MCF 10A (cell line): ENCODE data around the gene AMZ1. TPM values are rescaled to one million over a fixed set of nuclear protein-coding genes. Genes with fewer than 3 reads are reported as not detected.

ENCODE experiments used
- BruUV-seq: library from RNA; stranded (reverse); fragments of 400-500 nt; replicated peaks from 2 replicates; lab custom pipeline; 2021; lab: Mats Ljungman, UMichigan
- CTCF ChIA-PET: fragments of 300-600 bp; sonication (Branson Sonifier 250); formaldehyde crosslinking; extraction: SDS; loops from one replicate; lab custom pipeline; 2021; ENCODE audit warnings: antibody characterized with exemption, inconsistent platforms; lab: Yijun Ruan, JAX
- POLR2A ChIA-PET: fragments of 300-600, 350-650 bp; sonication (Branson Sonifier 250); formaldehyde crosslinking; extraction: SDS; loops from one replicate; lab custom pipeline; 2020; ENCODE audit warnings: antibody characterized with exemption, inconsistent platforms; lab: Yijun Ruan, JAX
- DNase-seq: peaks from one replicate; pipeline ENCODE4 v3.0.0-alpha.2; 2018; ENCODE audit not compliant: unreplicated experiment
- H3K27ac Mint-ChIP-seq: one replicate; pipeline ENCODE4 v1.8.0; 2022; ENCODE audit warnings: mild to moderate bottlenecking, low read depth, mixed read lengths; ENCODE audit not compliant: unreplicated experiment
- H3K27me3 Mint-ChIP-seq: one replicate; pipeline ENCODE4 v1.8.0; 2022; ENCODE audit warnings: mixed read lengths; ENCODE audit not compliant: insufficient read depth, unreplicated experiment
- H3K36me3 Mint-ChIP-seq: one replicate; pipeline ENCODE4 v1.8.0; 2022; ENCODE audit warnings: mild to moderate bottlenecking, moderate library complexity, mixed read lengths; ENCODE audit not compliant: insufficient read depth, unreplicated experiment
- H3K4me1 Mint-ChIP-seq: one replicate; pipeline ENCODE4 v1.8.0; 2022; ENCODE audit warnings: mixed read lengths; ENCODE audit not compliant: insufficient read depth, unreplicated experiment
- H3K4me3 Mint-ChIP-seq: one replicate; pipeline ENCODE4 v1.8.0; 2022; ENCODE audit warnings: mild to moderate bottlenecking, moderate library complexity, mixed read lengths; ENCODE audit not compliant: unreplicated experiment
- H3K9me3 Mint-ChIP-seq: one replicate; pipeline ENCODE4 v1.8.0; 2022; ENCODE audit warnings: mixed read lengths; ENCODE audit not compliant: unreplicated experiment
- CTCF ChIP-seq: fragments of 200-600 bp; IDR thresholded peaks from one replicate; pipeline ENCODE4 v1.8.0; 2022; ENCODE audit warnings: antibody characterized with exemption, mild to moderate bottlenecking; ENCODE audit not compliant: unreplicated experiment
- intact Hi-C: fragments of 100-400 bp; cut with micrococcal nuclease; formaldehyde crosslinking; loops from 2 replicates; pipeline ENCODE4 v1.14.1; 2022
- total RNA-seq: library from RNA; stranded (reverse); gene quantifications from 2 replicates; pipeline ENCODE4 v1.2.3, GENCODE V29; 2022

Gene AMZ1
- total RNA-seq, 1 experiment from 2014 or later, result not detected

- Mint-ChIP-seq H3K36me3 (peaks cover 10% of the 10 kb centered on the region), H3K27me3 (no peaks in the 10 kb centered on the region), H3K9me3 (no peaks in the 10 kb centered on the region), H3K27ac (no peak overlapping the region), H3K4me3 (no peak overlapping the region), H3K4me1 (no peaks in the 10 kb centered on the region)
- CTCF ChIA-PET, result no interaction called here
- POLR2A ChIA-PET, result no interaction called here
- no TSS peak for BruUV-seq
- no peak for DNase-seq
- intact Hi-C loops, result no loop called here
- no peak for TF ChIP-seq CTCF
Observed at GRCh38 chr7:2652736-2653060, 35.3 kb upstream of the AMZ1 start.

- CTCF ChIA-PET, result interaction anchor here (1.5 kb wide), 1 partner anchor 28 kb away, joined by 3 read pairs; no protein-coding TSS in a partner anchor
- no peak overlapping the region for H3K27ac Mint-ChIP-seq
- H3K36me3 Mint-ChIP-seq, result peaks cover 15% of the 10 kb centered on the region
Observed at GRCh38 chr7:2654059-2654458, 33.9 kb upstream of the AMZ1 start.

GRCh38 chr7:2655870-2656614 is 32.0 kb upstream of the AMZ1 start:
- Mint-ChIP-seq H3K36me3 (peaks cover 11% of the 10 kb centered on the region), H3K9me3 (no peaks in the 10 kb centered on the region), H3K27ac (no peak overlapping the region), H3K4me1 (no peaks in the 10 kb centered on the region), H3K4me3 (no peak overlapping the region), H3K27me3 (no peaks in the 10 kb centered on the region)
- no peak for DNase-seq
- ChIA-PET CTCF (interaction anchor here (0.6 kb wide), 1 partner anchor 141 kb away, joined by 3 read pairs; no protein-coding TSS in a partner anchor), POLR2A (no interaction called here)
- TF ChIP-seq CTCF, result no peak
- no TSS peak for BruUV-seq
- intact Hi-C loops, result no loop called here

More at GRCh38 chr7:2654059-2654458, 33.9 kb upstream of the AMZ1 start:
- intact Hi-C loops, result no loop called here
- no peaks in the 10 kb centered on the region for H3K4me1 Mint-ChIP-seq
- no peaks in the 10 kb centered on the region for H3K9me3 Mint-ChIP-seq
- no peak for DNase-seq
- TF ChIP-seq CTCF, result no peak
- no peaks in the 10 kb centered on the region for H3K27me3 Mint-ChIP-seq
- BruUV-seq, result no TSS peak
- POLR2A ChIA-PET, result interaction anchor here (1.1 kb wide), 1 partner anchor 21 kb away, joined by 3 read pairs; no protein-coding TSS in a partner anchor
- H3K4me3 Mint-ChIP-seq, result no peak overlapping the region

- H3K27ac Mint-ChIP-seq, result no peak overlapping the region
- no peak overlapping the region for H3K4me3 Mint-ChIP-seq
- BruUV-seq, result no TSS peak
- H3K27me3 Mint-ChIP-seq, result no peaks in the 10 kb centered on the region
- POLR2A ChIA-PET, result no interaction called here
- H3K36me3 Mint-ChIP-seq, result peaks cover 6% of the 10 kb centered on the region
- TF ChIP-seq CTCF, result no peak
- CTCF ChIA-PET, result interaction anchor here (0.6 kb wide), 1 partner anchor 1771 kb away, joined by 3 read pairs; no protein-coding TSS in a partner anchor
- no peaks in the 10 kb centered on the region for H3K4me1 Mint-ChIP-seq
- no peaks in the 10 kb centered on the region for H3K9me3 Mint-ChIP-seq
- DNase-seq, result no peak
- intact Hi-C loops, result no loop called here
Observed at GRCh38 chr7:2657208-2657607, 30.8 kb upstream of the AMZ1 start.
